Neural cell (in vitro differentiated cells): Measurements from ENCODE around the gene LPCAT1.

Experiments
- EP300 ChIP-seq: fragments of 450-650 bp; conservative IDR thresholded peaks from 2 replicates; pipeline ENCODE4 v1.6.1; 2014; ENCODE audit warnings: antibody characterized with exemption, mild to moderate bottlenecking, moderate library complexity; ENCODE audit not compliant: poor library complexity, severe bottlenecking
- EZH2 ChIP-seq: fragments of 200-600, 300-800 bp; shearing (Covaris generic), sonication (generic); IDR thresholded peaks from 2 replicates; pipeline ENCODE4 v1.6.1; 2014; ENCODE audit warnings: antibody characterized with exemption, low read length, borderline replicate concordance, mild to moderate bottlenecking; ENCODE audit not compliant: insufficient read depth, poor library complexity, severe bottlenecking
- MXI1 ChIP-seq: fragments of 450-650 bp; conservative IDR thresholded peaks from 2 replicates; pipeline ENCODE4 v1.6.1; 2014; ENCODE audit warnings: antibody characterized with exemption, mild to moderate bottlenecking; ENCODE audit not compliant: poor library complexity, severe bottlenecking
- POLR2AphosphoS5 ChIP-seq: IDR thresholded peaks from 2 replicates; pipeline ENCODE4 v1.6.1; 2012
- RAD21 ChIP-seq: fragments of 450-650 bp; conservative IDR thresholded peaks from 2 replicates; pipeline ENCODE4 v1.6.1; 2014; ENCODE audit warnings: antibody characterized with exemption, mild to moderate bottlenecking, moderate library complexity
- REST ChIP-seq: IDR thresholded peaks from 2 replicates; pipeline ENCODE4 v1.6.1; 2012; ENCODE audit warnings: borderline replicate concordance
- TAF1 ChIP-seq: IDR thresholded peaks from 2 replicates; pipeline ENCODE4 v1.6.1; 2012; ENCODE audit warnings: low read depth
- TF ChIP-seq, protein P1 (sequence below): fragments of 450-650 bp; IDR thresholded peaks from 2 replicates; pipeline ENCODE4 v1.5.1; 2014; ENCODE audit warnings: antibody characterized with exemption, mild to moderate bottlenecking, moderate library complexity; ENCODE audit not compliant: poor library complexity, severe bottlenecking

- TF ChIP-seq, protein P1, sequence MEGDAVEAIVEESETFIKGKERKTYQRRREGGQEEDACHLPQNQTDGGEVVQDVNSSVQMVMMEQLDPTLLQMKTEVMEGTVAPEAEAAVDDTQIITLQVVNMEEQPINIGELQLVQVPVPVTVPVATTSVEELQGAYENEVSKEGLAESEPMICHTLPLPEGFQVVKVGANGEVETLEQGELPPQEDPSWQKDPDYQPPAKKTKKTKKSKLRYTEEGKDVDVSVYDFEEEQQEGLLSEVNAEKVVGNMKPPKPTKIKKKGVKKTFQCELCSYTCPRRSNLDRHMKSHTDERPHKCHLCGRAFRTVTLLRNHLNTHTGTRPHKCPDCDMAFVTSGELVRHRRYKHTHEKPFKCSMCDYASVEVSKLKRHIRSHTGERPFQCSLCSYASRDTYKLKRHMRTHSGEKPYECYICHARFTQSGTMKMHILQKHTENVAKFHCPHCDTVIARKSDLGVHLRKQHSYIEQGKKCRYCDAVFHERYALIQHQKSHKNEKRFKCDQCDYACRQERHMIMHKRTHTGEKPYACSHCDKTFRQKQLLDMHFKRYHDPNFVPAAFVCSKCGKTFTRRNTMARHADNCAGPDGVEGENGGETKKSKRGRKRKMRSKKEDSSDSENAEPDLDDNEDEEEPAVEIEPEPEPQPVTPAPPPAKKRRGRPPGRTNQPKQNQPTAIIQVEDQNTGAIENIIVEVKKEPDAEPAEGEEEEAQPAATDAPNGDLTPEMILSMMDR, result no peak
- no peak for TF ChIP-seq EP300
- no peak for TF ChIP-seq TAF1
- no peak for TF ChIP-seq POLR2AphosphoS5
- TF ChIP-seq MXI1, result no peak
- no peak for TF ChIP-seq REST
- TF ChIP-seq EZH2, result no peak
- no peak for TF ChIP-seq RAD21
Observed at GRCh38 chr5:1481959-1482331, 41.8 kb downstream of the LPCAT1 start.
